ENCODE measurements around the gene PCDHGC4.
A peak's percentile ranks its signal among the peaks of the same experiment; 100 is the strongest.

PCDHGC4 gene

DNA sequence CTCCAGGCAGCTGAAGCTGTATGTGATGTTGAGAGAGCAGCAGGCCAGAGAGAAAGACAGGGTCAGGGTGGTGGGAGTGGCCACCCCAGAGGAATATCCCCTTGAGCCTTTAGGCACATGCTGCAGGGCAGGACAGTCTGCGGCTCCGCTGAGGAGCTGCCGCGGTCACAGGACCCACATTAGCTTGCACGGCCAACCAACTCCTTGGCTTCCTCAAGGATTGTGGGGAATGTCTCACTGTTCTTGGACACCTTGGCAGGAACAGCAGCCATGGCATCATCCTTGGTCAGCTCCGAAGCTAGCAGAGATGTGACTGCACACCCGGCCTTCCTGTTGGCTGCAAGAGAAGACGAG, 31.8 kb downstream of the PCDHGC4 start:
- peak overlapping the region; percentile 99 for H3K27ac ChIP-seq
- peaks cover 81% of the 10 kb centered on the region for H3K4me1 ChIP-seq
- peak overlapping the region; percentile 98 for H3K4me2 ChIP-seq
- no peak overlapping the region for H3K4me3 ChIP-seq
- H4K20me1 ChIP-seq: no peaks in the 10 kb centered on the region
- peaks cover 70% of the 10 kb centered on the region for H3K36me3 ChIP-seq
- no peaks in the 10 kb centered on the region for H3K27me3 ChIP-seq
- no peaks in the 10 kb centered on the region for H3K9me3 ChIP-seq
- H3K9ac ChIP-seq: peak overlapping the region; percentile 79
- no peak for TF ChIP-seq Cebpa-rat (IDR thresholded peaks at IDR 0.05)

DNA sequence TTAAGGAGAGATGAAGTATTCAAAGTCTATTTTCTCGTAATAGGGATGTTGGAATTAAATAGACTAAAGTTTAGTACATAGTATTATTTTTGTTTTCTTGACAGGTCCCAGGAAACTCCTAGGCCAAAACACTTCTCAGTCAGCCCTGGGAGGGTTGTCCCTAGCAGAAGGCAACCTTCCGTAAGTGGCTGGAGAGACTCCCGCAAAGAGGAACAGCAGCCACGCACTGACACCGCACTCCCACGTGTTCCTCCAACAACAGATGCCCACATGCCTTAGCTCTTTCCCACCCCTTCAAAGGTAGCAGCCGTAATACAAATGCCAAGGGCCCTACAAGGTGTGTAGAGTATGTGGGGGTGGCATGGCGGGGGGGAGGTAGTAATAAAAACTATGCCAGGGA, 32.5 kb downstream of the PCDHGC4 start:
- Histone ChIP-seq H3K27me3 (no peaks in the 10 kb centered on the region), H3K4me3 (no peak overlapping the region), H3K27ac (peak overlapping the region; percentile 99), H3K4me2 (peak overlapping the region; percentile 98), H3K4me1 (peaks cover 81% of the 10 kb centered on the region), H3K9ac (peak overlapping the region; percentile 79; the same call in 1 of the 2 replicates), H4K20me1 (no peaks in the 10 kb centered on the region), H3K36me3 (peaks cover 70% of the 10 kb centered on the region), H3K9me3 (no peaks in the 10 kb centered on the region)
- no peak for TF ChIP-seq Cebpa-rat (IDR thresholded peaks at IDR 0.05)

DNA sequence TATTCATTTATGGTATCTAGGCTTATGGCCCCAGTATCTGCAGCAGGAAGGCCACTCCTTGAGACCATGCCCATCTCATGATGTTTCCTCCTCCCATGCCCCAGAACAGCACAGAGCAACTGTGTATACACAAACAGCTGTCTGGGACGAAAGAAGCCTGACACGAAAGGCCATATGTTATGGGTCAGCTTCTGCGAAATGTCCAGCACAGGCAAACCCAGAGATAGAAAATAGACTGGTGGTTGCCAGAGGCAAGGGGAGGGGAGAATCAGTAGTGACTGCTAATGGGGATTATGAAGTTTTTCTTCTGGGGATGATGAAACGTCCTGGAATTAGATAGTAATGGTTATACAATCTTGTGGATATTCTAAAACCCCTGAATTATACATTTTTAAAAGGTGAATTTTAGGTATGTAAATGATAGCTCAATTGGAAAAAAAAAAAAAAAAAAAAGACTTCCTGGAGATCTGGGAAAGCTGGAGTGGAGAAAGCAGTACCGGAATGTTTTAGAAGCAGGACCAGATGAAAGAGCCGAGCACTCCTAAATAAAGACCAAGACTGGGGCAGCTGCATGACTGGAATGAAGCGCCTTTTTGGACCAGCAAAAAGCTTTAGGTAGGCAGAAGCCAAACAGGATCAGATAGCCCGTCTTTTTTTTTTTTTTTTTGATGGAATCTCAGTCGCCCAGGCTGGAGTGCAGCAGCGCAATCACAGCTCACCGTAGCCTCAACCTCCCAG, 33.2 kb downstream of the PCDHGC4 start:
- no peak overlapping the region for H3K4me3 ChIP-seq
- no peaks in the 10 kb centered on the region for H3K9me3 ChIP-seq
- H3K4me2 ChIP-seq: peak overlapping the region; percentile 98; the same call in 1 of the 2 replicates
- H4K20me1 ChIP-seq: no peaks in the 10 kb centered on the region
- H3K4me1 ChIP-seq: peaks cover 81% of the 10 kb centered on the region
- H3K36me3 ChIP-seq: peaks cover 78% of the 10 kb centered on the region
- H3K27me3 ChIP-seq: no peaks in the 10 kb centered on the region
- peak overlapping the region; percentile 99 for H3K27ac ChIP-seq
- TF ChIP-seq Cebpa-rat (IDR thresholded peaks at IDR 0.05): no peak
- peak overlapping the region; percentile 15; the same call in 1 of the 2 replicates for H3K9ac ChIP-seq

DNA sequence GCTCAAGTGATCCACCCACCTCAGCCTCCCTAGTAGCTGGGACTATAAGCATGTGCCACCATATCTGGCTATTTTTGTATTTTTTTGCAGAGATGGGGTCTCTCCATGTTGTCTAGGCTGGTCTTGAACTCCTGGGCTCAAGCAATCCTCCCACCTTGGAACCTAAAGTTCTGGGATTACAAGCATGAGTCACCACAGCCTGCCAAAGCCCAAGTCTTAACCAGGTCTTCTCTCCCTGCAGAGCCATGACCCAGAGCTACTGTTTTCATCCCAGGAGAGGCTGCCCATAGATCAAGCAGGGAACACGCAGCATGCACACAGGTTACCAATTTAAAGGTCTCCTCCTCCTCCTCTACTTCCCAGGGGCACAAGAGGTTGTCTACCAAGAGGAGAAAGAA, 33.8 kb downstream of the PCDHGC4 start:
- H3K4me3 ChIP-seq: no peak overlapping the region
- H3K4me1 ChIP-seq: peaks cover 79% of the 10 kb centered on the region
- H3K27me3 ChIP-seq: no peaks in the 10 kb centered on the region
- H3K4me2 ChIP-seq: no peak overlapping the region
- TF ChIP-seq Cebpa-rat (IDR thresholded peaks at IDR 0.05): no peak
- H4K20me1 ChIP-seq: no peaks in the 10 kb centered on the region
- no peaks in the 10 kb centered on the region for H3K9me3 ChIP-seq
- peak overlapping the region; percentile 15; the same call in 1 of the 2 replicates for H3K9ac ChIP-seq
- H3K27ac ChIP-seq: no peak overlapping the region; the same call in 1 of the 2 replicates
- peaks cover 83% of the 10 kb centered on the region for H3K36me3 ChIP-seq

DNA sequence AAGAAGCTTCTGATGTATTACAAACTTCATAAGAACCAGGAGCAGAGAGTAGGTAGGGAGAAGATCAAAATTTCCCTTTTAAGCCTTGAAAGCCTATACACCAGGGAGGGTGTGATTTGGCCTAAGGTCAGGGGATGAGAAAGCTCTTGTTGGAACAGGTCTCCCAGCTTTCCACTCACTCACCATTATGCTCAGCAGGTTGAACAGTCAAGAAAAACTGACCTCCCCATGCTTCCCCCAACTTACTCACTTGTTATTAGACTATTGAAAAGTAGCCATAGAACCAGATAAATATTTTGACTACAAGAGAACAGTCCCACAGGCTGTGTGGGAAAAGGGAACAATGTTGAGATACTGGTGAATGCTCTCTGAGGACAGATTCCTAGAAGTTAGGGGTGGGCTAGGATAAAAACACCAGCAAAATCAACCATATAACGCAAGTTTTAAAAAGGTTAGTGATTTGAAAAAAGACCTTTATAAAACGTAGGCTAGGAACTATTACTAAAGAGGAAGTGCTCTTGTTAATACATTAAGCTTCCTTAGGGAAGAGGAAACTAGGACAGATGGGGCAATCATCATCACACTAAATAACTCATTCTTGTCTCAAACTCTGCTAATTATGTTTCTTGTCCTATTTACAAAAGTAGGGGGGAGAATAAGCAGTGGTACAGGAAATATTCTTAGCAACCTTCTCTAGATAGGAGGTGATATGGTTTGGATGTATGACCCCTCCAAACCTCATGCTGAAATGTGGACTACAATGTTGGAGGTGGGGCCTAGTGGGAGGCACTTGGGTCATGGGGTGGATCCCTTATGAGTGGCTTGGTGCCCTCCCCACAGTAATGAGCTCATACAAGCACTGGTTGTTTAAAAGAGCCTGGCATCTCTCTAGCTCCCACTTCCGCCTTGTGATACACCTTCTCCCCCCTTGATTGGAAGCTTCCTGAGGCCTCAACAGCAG, 35.1 kb downstream of the PCDHGC4 start:
- Histone ChIP-seq H3K4me3 (no peak overlapping the region), H3K9ac (no peak overlapping the region), H3K27me3 (no peaks in the 10 kb centered on the region), H3K4me1 (peaks cover 78% of the 10 kb centered on the region), H3K27ac (peak overlapping the region; percentile 10; the same call in 1 of the 2 replicates), H4K20me1 (no peaks in the 10 kb centered on the region), H3K9me3 (no peaks in the 10 kb centered on the region), H3K4me2 (no peak overlapping the region), H3K36me3 (peaks cover 93% of the 10 kb centered on the region)
- TF ChIP-seq Cebpa-rat (IDR thresholded peaks at IDR 0.05): no peak

DNA sequence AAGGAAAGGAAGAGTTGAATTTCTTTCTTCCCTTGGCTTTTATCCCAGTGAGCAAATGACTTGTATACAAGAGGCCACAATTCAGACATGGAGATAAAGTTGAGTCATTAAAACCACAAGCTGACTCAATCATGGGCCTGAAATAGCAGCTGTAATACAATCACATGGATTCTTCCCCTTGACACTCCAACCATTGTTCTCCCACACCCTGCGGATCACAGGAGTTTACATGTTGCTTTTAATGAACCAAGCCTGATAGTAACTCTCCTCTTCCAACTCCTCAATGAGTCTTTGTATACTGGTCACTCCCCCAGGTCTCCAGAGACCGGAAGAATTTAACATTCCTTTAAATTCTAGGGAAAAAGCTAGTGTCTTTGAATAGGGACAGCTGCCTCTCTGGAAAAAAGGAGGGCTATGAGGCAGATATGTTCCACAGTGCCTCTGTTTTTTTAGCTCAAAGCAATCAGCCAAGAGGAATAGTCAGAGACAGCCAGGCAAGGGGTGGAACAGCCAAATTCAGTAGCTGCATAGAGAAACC, 36.5 kb downstream of the PCDHGC4 start:
- Histone ChIP-seq H3K9ac (no peak overlapping the region), H3K9me3 (no peaks in the 10 kb centered on the region), H3K4me3 (no peak overlapping the region), H4K20me1 (no peaks in the 10 kb centered on the region), H3K4me1 (peaks cover 78% of the 10 kb centered on the region), H3K27me3 (no peaks in the 10 kb centered on the region), H3K27ac (0 out of 2 replicates have a peak overlapping the region, but pooled peaks have one; percentile 7), H3K36me3 (peaks cover 95% of the 10 kb centered on the region), H3K4me2 (peak overlapping the region; percentile 39; the same call in 1 of the 2 replicates)
- no peak for TF ChIP-seq Cebpa-rat (IDR thresholded peaks at IDR 0.05)

DNA sequence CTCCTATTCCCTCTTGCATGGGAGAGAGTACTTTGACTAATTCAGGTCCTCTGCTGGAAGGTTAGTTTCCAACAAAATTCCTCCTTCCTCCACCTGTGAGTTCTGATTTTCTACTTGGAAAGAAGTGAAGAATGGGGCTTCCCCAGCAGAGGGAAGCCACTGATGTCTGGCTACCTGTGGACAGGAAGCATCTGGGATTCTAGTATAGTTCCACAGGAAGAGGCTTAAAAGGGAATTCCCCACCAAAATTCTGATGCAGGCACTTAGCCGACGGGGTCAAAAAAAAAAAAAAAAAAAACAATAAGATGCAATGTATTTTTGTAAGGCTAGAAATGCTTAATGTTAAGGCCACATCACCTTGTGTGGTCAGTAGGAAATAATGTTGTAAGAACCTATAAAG, 37.5 kb downstream of the PCDHGC4 start:
- Histone ChIP-seq H3K36me3 (peaks cover 95% of the 10 kb centered on the region), H3K4me1 (peaks cover 73% of the 10 kb centered on the region), H3K4me3 (no peak overlapping the region), H3K27me3 (no peaks in the 10 kb centered on the region), H3K9me3 (no peaks in the 10 kb centered on the region), H3K27ac (peak overlapping the region; percentile 16; the same call in 1 of the 2 replicates), H3K4me2 (peak overlapping the region; percentile 39; the same call in 1 of the 2 replicates), H4K20me1 (no peaks in the 10 kb centered on the region), H3K9ac (no peak overlapping the region)
- TF ChIP-seq Cebpa-rat (IDR thresholded peaks at IDR 0.05): no peak

DNA sequence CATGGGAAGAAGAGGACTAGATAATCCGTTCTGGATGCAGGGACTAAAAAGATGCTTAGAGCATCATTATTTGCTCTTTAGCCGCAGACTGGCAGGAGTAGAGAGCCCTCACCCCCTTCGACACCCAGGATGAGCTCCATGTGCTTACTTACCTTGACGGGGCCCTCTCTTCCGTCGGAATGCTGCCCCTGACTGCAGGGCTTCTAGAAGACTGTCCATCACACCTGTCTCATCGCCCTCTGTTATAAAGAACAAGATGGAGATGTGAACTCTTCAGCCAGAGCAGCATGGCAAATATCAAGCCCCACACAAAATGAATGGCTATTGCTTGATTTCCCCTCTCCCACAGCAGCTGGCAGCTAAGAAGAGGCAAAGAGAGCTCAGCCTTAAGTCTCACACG, 39.2 kb downstream of the PCDHGC4 start:
- Histone ChIP-seq H3K4me3 (no peak overlapping the region), H3K27ac (no peak overlapping the region), H3K36me3 (peaks cover 94% of the 10 kb centered on the region), H3K4me2 (peak overlapping the region; percentile 62), H3K27me3 (no peaks in the 10 kb centered on the region), H3K4me1 (peaks cover 83% of the 10 kb centered on the region), H3K9ac (no peak overlapping the region), H3K9me3 (no peaks in the 10 kb centered on the region), H4K20me1 (no peaks in the 10 kb centered on the region)
- no peak for TF ChIP-seq Cebpa-rat (IDR thresholded peaks at IDR 0.05)
